HuH-7.5 (cell line): ENCODE measurements around the gene OR6C68.
"Not testable (repeated sequence)": the region's sequence is repeated elsewhere in the genome, so short reads cannot be mapped to it uniquely, and the experiment has no call there.

ENCODE experiments used
- DNase-seq: peaks from one replicate; pipeline ENCODE4 v3.0.0; 2011; ENCODE audit warnings: low spot score

The OR6C68 gene

DNA sequence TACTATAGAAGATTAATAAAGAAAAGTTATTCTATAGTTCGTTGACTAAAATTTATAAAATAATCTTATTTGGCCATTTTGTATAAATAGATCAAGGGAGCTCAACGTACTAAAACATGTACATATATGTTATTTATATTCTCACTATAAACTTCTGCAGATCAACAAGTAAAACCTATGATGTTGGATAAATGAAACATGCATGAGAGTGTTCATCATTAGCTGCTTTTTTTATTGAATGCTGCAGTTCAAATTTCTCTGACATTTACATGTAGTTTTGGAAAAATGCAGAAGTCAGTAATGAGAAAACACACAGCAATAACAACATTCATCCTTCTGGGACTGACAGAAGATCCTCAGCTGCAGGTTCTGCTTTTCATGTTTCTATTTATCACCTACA is at the start of gene OR6C68:
Gene OR6C68, plus strand, starts transcription at position 301 of the 400 bp plus-strand sequence. Its CDS starts 0 bp downstream, at position 301.
- no peak for DNase-seq

DNA sequence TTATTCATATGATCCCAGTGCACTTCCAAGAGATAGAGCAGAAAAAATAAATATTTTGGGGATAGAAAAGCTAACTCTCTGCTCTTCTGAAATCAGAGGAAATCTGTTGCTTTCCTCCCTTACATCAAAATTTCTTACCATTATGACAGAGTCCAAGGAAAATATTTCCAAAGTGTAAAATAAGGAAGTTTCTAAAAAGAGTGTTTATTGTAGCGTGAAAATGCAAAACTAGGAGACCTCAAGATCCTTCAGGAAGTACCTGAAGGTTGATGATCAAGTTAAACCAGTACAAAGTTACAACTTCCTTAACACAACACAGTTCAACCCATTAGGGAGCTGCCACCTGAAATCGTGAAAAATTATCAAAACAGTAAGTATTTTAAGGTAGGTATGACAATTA is 48.4 kb upstream of the OR6C68 start, which contains the start of gene OR6C2:
Gene OR6C2, plus strand, starts transcription at position 301 of the 400 bp plus-strand sequence. CDS start 8,138 bp downstream, outside the sequence.
- no peak for DNase-seq

DNA sequence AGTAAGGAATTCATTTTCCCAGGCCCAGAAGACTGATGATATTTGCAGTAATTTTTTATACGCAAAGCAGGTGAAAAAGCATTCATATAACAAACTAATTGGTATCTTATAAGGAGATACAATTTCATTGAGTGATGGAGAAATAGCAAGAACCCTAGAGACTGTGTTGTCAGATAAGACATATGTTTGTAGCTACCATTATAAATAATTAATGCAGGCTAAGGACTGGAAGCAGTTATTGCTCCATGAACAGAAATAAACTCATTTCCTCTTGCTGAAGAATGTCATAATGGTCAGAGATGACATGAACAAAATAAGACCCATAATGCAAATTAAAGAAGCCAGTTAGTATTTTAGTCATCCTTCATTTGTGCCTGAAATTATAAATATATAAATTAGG is 46.8 kb upstream of the OR6C68 start:
- DNase-seq, result no peak

DNA sequence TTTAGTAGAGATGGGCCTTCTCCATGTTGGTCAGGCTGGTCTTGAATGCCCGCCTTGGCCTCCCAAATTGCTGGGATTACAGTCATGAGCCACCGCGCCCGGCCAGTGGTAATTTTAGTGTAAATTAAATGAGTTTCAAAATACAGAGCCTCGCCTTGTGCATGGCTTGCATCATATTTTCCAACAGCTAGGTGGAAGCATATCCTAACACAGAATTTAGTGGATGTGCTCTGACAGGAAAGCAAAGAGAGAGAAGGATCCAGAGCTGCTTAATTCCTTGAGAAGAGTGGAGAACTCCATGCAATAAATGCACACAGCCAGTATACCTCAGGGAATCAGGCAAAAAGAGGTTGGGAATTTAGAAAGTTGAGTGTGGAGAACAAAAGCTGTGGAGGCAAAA is 45.9 kb upstream of the OR6C68 start:
- DNase-seq, result no peak

DNA sequence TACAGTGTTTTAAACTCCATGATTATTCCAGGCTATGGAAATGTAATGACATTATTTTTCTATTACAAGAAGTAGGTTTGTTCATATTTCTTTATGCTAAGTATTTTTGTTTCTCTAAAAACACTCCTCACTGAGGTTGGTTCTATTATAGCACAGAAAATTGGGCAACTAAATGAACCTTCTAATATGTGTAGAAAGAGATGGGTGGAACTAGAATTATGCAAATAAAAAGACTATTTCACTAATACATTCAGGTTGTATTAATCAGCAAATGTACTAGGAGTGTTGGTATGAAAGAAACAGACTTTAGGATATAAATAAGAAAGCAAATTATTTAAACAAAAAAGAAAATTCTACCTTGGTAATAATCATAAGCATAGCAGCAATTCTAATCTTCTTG is 43.4 kb upstream of the OR6C68 start:
- no peak for DNase-seq

DNA sequence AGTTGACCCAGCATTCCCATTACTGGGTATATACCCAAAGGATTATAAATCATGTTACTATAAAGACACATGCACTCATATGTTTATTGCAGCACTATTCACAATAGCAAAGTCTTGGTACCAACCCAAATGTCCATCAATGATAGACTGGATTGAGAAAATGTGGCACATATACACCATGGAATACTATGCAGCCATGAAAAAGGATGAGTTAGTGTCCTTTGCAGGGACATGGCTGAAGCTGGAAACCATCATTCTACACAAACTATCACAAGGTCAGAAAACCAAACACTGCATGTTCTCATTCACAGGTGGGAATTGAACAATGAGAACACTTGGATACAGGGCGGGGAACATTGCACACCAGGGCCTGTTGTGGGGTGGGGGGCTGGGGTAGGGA is 27.3 kb upstream of the OR6C68 start:
- not testable (repeated sequence) for DNase-seq

DNA sequence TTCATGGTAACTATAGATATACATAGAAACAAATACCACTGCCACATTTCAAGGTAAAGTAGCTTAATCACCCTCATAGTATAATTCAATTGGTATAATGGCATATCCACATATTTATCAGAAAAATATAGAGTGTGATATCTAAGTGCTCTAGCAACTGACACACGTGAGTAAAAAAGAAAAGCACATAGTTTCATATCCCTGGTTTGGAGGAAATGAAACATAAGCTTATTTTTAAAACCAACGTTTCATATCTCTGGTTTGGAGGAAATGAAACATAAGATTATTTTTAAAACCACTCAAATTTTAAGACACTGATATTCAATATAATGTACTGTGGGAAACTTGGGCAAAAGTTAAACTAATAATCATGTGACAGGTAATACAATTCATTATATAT is 24.3 kb upstream of the OR6C68 start:
- DNase-seq, result no peak

DNA sequence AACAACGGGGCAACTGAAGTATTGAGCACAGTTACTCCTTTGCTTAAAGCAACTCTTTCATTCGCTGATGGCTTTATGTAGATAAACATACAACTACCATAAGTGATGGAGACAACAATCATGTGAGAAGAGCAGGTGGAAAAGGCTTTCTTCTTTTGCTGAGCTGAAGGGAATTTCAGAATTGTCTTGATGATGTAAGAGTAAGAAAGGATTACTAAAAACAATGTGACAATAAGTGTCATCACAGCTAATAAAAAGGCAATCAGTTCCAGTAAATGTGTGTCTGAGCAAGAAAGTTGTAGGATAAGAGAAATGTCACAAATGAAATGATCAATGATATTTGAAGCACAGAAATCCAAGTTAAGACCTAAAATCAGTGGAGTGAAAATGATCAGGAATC is 22.9 kb upstream of the OR6C68 start:
- no peak for DNase-seq

DNA sequence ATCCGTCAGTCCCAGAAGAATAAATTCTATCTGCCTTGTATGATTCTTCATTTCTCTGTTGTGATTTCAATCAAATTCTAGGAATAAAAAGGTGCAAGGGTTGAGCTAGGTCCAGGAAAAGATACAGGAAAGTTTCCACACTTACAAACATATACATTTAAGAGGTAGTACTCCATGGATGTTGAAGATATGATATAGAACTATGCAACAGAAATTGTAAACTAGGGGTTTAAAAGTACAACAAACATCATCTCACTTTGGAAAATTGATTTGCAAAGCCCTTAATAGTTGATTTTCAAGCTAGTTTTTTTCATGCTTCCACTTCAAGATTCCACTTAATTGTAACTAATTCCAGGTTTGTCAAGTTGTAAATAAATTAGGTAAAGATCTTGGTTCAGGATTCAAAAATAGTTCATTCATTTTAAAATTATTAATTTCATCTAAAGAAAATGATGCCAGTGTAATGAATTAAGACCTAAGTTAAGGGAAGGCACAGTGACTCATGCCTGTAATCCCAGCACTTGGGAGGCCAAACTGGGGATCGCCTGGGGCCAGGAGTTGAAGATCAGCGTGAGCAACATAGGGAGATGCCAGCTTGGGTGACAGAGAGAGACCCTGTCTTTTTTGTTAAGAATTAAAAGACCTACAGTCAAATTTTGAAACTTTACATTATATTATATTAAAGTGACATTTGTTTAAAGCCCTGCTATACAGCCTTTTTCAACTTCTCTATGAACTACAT is 21.9 kb upstream of the OR6C68 start, which contains the start of gene OR6C70:
Gene OR6C70, minus strand, starts transcription at position 51 of the 742 bp plus-strand sequence. Its CDS starts 0 bp downstream, at position 51.
- DNase-seq, result no peak

DNA sequence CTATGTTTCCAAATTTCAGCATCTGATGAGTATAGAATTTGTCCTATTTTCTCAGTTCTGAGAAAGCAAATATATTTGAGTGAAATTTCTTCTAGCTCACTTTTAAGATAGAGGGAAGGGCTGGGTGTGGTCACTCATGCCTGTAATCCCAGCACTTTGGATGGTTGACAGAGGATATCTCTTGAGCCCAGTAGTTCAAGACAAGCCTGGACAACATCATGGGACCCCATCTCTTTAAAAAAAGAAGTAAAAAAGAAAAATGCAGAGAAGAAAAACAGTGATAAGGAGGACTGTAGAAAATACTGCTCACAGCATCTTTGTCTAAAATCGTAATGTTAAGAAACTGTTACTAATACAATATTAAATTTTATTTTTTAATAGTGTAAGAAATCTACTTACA is 19.9 kb upstream of the OR6C68 start:
- no peak for DNase-seq

DNA sequence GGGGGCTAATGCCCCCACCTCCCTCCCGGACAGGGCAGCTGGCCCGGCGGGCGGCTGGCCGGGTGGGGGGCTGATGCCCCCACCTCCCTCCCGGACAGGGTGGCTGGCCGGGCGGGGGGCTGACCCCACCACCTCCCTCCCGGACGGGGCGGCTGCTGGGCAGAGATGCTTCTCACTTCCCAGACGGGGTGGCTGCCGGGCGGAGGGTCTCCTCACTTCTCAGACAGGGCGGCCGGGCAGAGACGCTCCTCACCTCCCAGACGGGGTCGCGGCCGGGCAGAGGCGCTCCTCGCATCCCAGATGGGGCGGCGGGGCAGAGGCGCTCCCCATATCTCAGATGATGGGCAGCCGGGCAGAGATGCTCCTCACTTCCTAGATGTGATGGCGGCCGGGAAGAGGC is 13.0 kb upstream of the OR6C68 start:
- DNase-seq, result not testable (repeated sequence)

DNA sequence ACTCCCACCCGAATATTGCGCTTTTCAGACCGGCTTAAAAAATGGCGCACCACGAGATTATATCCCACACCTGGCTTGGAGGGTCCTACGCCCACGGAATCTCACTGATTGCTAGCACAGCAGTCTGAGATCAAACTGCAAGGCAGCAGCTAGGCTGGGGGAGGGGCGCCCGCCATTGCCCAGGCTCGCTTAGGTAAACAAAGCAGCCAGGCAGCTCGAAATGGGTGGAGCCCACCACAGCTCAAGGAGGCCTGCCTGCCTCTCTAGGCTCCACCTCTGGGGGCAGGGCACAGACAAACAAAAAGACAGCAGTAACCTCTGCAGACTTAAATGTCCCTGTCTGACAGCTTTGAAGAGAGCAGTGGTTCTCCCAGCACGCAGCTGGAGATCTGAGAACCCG is 7.9 kb upstream of the OR6C68 start:
- not testable (repeated sequence) for DNase-seq

DNA sequence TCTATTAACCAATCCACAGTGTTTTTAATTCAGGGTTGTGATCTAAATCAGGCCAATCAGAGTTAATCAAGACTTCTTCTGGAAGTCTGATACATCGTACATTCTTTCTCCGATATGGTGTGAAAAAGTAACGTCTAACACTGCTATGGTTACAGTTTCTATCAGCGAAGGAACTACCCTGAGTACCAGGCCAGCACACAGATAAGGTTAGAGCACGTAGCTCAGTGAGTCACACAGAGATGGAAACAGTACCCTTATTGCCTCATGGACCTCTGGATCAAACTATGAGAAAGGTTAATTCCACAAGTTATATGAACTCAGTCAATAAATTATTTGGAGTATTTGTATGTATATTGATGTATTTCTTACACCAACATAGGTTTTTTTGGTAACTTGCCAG is 3.3 kb downstream of the OR6C68 start:
- no peak for DNase-seq

DNA sequence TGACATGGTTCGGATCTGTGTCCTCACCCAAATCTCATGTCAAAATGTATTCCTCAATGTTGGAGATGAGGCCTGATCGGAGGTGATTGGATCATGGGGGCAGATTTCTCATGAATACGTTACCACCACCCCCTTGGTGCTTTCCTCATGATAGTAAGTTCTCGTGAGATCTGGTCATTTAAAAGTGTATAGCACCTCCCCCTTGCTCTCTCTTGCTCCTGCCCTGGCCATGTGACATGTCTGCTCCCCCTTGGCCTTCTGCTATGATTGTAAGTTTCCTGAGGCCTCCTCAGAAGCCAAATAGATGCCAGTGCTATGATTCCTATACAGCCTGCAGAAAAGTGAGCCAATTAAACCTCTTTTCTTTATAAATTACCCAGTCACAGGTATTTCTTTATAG is 7.1 kb downstream of the OR6C68 start:
- DNase-seq, result no peak

DNA sequence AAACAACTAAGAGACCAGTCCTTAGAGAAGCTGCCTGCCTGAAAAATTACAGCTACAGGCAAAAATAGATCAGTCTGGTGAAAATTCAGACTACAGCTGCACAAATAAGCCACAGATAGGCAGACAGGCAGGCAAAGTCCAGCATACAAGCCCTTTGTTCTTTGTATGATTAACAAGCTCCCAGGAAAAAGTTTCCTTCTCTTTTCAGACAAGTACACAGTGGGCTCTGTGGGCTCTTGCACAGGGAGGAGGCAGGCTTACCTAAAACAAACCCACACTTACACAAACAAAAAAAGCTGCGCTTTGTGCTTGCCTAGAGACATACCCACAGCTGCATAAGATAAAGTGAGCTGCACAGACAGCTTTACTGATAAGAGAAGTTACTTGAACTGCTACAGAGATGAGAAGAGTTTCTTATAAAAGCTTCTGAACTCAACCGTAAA is 7.7 kb downstream of the OR6C68 start:
- peak; percentile 31 for DNase-seq

DNA sequence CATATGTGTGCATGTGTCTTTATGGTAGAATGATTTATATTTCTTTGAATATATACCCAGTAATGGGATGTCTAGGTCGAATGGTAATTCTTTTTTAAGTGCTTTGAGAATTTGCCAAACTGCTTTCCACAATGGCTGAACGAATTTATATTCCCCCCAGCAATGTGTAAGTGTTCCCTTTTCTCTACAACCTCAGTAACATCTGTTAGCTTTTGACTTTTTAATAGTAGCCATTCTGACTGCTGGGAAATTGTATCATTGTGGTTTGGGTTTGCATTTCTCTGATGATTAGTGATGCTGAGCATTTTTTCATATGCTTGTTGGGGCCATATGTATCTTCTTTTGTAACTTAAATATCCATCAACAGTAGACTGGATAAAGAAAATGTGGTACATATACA is 9.4 kb downstream of the OR6C68 start:
- no peak for DNase-seq

DNA sequence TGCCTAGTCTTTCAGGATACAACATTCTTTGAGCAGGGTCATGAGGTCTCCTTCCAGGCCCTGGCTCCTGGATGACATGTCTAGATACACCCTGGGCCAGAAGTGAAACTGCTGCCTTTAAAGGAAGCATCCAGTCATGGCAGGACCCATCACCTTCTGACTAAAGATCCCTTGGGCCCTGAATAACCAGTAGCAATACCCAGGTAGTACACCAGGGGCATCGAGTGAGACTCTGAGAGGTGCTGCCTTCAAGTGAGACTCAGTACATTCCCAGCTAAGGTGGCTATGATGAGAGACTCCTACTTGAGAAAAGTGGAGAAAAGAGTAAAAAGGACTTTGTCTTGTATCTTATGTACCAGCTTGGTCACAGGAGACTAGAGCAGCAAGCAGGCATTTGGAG is 23.5 kb downstream of the OR6C68 start:
- DNase-seq, result no peak

DNA sequence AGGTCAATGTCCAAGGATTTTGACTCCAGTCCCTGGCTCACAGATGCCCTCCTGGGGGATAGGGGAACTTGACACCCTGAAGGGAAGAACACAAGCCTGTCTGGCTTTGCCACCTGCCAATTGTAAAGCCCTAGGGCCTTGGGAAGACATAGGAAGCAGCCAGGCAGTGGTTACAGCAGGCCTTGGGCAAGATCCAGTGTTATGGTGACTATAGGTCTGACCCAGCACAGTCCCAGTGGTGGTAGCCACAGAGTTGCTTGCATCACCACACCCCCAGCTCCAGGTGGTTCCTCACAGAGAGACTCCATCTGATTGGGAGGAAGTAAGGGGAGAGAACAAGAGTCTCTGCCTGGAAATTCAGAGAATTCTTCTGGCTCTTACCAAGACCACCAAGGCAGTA is 24.2 kb downstream of the OR6C68 start:
- no peak for DNase-seq
